ENCODE measurements around the gene WNT7B.

Gene WNT7B

DNA sequence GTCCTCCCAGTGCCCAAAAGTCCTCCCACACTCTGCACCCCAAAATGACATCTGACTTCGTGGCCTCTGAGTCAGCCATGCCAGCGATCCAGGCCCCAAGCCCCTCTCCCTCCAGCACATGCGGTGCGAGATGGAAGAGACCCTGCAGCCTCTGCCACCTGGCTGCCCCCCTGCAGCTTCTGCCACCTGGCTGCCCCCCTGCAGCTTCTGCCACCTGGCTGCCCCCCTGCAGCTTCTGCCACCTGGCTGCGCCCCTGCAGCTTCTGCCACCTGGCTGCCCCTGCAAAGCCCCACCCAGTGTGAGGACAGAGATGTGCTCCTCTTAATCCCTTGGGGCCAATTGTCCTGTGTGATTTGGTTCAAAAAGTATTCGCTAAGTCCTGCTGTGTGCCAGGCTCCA lies 68.0 kb downstream of the WNT7B start:
- H3K27ac ChIP-seq, result no peak overlapping the region
- H3K27me3 ChIP-seq (replicated peaks), result peaks cover 2% of the 10 kb centered on the region
- no peaks in the 10 kb centered on the region for H3K36me3 ChIP-seq (replicated peaks)
- TF ChIP-seq, protein P1, sequence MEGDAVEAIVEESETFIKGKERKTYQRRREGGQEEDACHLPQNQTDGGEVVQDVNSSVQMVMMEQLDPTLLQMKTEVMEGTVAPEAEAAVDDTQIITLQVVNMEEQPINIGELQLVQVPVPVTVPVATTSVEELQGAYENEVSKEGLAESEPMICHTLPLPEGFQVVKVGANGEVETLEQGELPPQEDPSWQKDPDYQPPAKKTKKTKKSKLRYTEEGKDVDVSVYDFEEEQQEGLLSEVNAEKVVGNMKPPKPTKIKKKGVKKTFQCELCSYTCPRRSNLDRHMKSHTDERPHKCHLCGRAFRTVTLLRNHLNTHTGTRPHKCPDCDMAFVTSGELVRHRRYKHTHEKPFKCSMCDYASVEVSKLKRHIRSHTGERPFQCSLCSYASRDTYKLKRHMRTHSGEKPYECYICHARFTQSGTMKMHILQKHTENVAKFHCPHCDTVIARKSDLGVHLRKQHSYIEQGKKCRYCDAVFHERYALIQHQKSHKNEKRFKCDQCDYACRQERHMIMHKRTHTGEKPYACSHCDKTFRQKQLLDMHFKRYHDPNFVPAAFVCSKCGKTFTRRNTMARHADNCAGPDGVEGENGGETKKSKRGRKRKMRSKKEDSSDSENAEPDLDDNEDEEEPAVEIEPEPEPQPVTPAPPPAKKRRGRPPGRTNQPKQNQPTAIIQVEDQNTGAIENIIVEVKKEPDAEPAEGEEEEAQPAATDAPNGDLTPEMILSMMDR (IDR thresholded peaks at IDR 0.05; ENCODE audit: low read depth, low read length, missing control alignments), result no peak
- no peak for DNase-seq
- in situ Hi-C loops (cut with HindIII; ENCODE audit: low pct_ligation_motif_present, low sequenced_read_pairs), result no loop called here
- H3K4me3 ChIP-seq (ENCODE audit: low read depth, low read length), result no peak overlapping the region

DNA sequence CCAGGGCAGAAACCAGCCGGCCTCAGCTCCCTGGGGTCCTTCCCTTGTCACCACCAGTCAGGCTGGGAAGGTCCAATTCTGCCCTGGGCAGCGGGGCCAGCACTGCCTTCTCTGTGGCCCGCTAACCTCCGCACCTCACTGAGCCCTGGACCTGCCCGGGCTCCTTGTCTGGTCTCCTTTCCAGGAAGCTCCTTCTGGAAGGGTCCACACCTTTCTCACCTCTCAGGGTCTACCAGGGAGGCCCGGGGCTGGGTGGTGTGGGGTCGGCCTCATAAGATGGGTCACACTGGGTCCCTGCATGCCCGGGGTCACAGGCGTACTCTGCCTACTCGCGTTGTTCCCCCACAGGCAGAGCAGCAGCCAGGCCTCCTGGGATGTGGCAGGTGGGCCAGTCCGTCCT lies 69.0 kb downstream of the WNT7B start:
- no peak for DNase-seq
- peaks cover 2% of the 10 kb centered on the region for H3K27me3 ChIP-seq (replicated peaks)
- in situ Hi-C loops (cut with HindIII; ENCODE audit: low pct_ligation_motif_present, low sequenced_read_pairs), result no loop called here
- H3K4me3 ChIP-seq (ENCODE audit: low read depth, low read length), result no peak overlapping the region
- H3K36me3 ChIP-seq (replicated peaks), result no peaks in the 10 kb centered on the region
- TF ChIP-seq, protein P1 (IDR thresholded peaks at IDR 0.05; ENCODE audit: low read depth, low read length, missing control alignments), result no peak
- H3K27ac ChIP-seq, result no peak overlapping the region

DNA sequence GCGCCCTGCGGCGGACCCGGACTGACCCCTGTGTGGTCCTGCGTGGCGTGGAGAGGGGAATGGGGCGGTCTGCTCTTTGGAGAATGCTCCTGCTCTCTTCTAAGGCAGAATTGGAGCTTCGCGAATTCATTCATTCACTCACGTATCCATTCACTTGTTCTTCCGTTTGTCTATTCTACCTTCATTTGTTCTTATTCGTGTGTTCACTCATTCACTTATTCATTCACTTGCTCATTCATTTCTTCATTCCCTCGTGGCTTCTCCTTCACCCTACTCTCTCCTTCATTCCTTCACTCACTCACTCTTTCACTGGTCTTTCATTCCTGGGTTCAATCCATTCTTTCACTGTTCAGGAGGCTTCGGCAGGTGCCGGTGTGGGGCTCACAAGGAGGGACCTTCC lies 69.6 kb downstream of the WNT7B start:
- Histone ChIP-seq H3K27me3 (replicated peaks) (peaks cover 2% of the 10 kb centered on the region), H3K4me3 (ENCODE audit: low read depth, low read length) (no peak overlapping the region), H3K27ac (no peak overlapping the region), H3K36me3 (replicated peaks) (no peaks in the 10 kb centered on the region)
- no peak for DNase-seq
- in situ Hi-C loops (cut with HindIII; ENCODE audit: low pct_ligation_motif_present, low sequenced_read_pairs), result no loop called here
- TF ChIP-seq, protein P1 (IDR thresholded peaks at IDR 0.05; ENCODE audit: low read depth, low read length, missing control alignments), result no peak

DNA sequence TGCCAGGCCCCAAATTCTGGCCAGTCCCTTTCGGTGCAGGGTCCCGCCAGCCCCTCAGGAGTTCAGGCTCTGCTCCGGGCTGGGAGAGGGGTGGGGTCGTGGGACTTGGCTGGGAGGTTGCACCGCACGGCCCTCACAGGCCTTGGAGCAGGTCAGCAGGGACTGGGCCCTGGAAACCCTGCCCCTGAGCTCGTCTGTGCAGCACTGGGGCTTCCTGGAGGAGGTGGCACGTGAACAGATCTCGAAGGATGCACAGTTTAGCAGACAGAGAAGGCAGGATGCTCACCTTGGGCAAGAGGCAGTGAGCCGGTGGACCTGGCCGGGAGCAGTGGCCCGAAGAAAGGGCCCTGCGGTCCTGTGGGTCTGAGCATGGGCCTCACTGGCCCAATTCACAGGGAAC lies 70.0 kb downstream of the WNT7B start:
- Histone ChIP-seq H3K27me3 (replicated peaks) (peaks cover 2% of the 10 kb centered on the region), H3K27ac (no peak overlapping the region), H3K4me3 (ENCODE audit: low read depth, low read length) (no peak overlapping the region), H3K36me3 (replicated peaks) (no peaks in the 10 kb centered on the region)
- in situ Hi-C loops (cut with HindIII; ENCODE audit: low pct_ligation_motif_present, low sequenced_read_pairs), result no loop called here
- no peak for DNase-seq
- TF ChIP-seq, protein P1 (IDR thresholded peaks at IDR 0.05; ENCODE audit: low read depth, low read length, missing control alignments), result no peak

DNA sequence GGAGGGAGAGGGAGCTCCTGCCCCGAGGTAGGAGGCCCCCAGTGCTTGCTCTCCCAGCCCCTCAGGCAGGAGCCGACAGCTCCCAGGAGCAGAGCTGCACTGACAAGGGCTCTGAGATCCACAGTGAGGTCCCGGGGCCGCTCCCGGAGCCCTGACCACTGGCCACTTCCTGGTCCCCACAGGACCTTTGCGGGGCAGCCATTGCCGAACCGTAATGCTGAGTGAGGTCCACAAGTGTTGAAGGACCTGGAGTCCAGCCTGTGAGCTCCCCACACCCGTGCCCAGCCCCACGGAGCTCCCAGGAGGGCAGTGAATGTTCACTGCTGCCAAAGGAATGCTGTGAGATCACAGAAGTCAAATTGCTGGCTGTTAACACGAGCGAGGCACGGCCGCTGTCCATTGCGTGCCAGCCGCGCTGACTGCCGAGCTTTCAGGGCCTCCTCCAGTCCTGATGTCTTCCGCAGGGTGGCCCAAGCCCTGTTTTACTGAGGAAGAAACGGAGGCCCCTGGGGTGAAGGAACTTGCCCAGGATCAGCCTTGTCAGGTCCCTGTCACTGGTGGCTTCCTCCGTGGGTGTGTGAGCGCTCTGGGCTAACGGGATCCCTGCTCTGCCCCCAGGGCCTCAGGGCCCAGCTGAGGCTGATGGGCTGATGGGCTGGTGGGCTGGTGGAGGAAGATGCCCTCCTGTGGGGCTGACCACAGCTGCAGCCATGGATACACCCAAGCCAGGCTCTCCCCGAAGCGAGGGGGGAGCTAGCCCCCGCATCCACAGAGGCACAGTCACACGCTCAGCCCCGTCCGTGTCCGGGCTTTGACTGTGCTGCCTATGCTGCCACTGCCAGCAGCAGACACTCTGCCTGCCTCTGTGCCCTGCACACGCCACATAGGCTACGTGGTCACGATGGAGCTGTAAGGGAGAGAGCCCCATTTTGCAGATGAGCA lies 70.8 kb downstream of the WNT7B start:
- in situ Hi-C loops (cut with HindIII; ENCODE audit: low pct_ligation_motif_present, low sequenced_read_pairs), result no loop called here
- H3K27me3 ChIP-seq (replicated peaks), result peaks cover 2% of the 10 kb centered on the region
- peak; percentile 49 for DNase-seq
- no peaks in the 10 kb centered on the region for H3K36me3 ChIP-seq (replicated peaks)
- H3K4me3 ChIP-seq (ENCODE audit: low read depth, low read length), result no peak overlapping the region
- H3K27ac ChIP-seq, result no peak overlapping the region
- TF ChIP-seq, protein P1 (IDR thresholded peaks at IDR 0.05; ENCODE audit: low read depth, low read length, missing control alignments), result no peak

Measured in brain microvascular endothelial cell (primary cell).